AG08396 (cell line): Measurements from ENCODE around the gene HABP2.
A peak's percentile ranks its signal among the peaks of the same experiment; 100 is the strongest.

Source experiments
- DNase-seq: peaks from one replicate; pipeline ENCODE4 v3.0.0; 2012; ENCODE audit warnings: low spot score, mixed read lengths

HABP2 gene

GRCh38 chr10:113557903-113558321 lies 5.1 kb downstream of the HABP2 start:
- no peak for DNase-seq

GRCh38 chr10:113560071-113560470 lies 7.2 kb downstream of the HABP2 start:
- DNase-seq: no peak

- no peak for DNase-seq
Observed at GRCh38 chr10:113561214-113561613, 8.4 kb downstream of the HABP2 start.

GRCh38 chr10:113562069-113562468 lies 9.2 kb downstream of the HABP2 start:
- DNase-seq: no peak

GRCh38 chr10:113562704-113563103 lies 9.9 kb downstream of the HABP2 start:
- no peak for DNase-seq

GRCh38 chr10:113563306-113564088 lies 10.6 kb downstream of the HABP2 start:
- DNase-seq: peak; percentile 87

GRCh38 chr10:113565364-113565763 lies 12.5 kb downstream of the HABP2 start:
- no peak for DNase-seq

GRCh38 chr10:113566888-113567287 lies 14.0 kb downstream of the HABP2 start:
- DNase-seq: no peak

GRCh38 chr10:113569576-113569975 lies 16.7 kb downstream of the HABP2 start:
- DNase-seq: no peak

- no peak for DNase-seq
Observed at GRCh38 chr10:113572520-113573290, 19.9 kb downstream of the HABP2 start.

- no peak for DNase-seq
Observed at GRCh38 chr10:113573368-113573767, 20.5 kb downstream of the HABP2 start.

GRCh38 chr10:113576852-113577251 lies 24.0 kb downstream of the HABP2 start:
- DNase-seq: peak; percentile 19

GRCh38 chr10:113578773-113579172 lies 25.9 kb downstream of the HABP2 start:
- DNase-seq: no peak

- DNase-seq: no peak
Observed at GRCh38 chr10:113581092-113581491, 28.2 kb downstream of the HABP2 start.

GRCh38 chr10:113583571-113583970 lies 30.7 kb downstream of the HABP2 start:
- no peak for DNase-seq

- no peak for DNase-seq
Observed at GRCh38 chr10:113585949-113586348, 33.1 kb downstream of the HABP2 start.

GRCh38 chr10:113589201-113589770 lies 36.4 kb downstream of the HABP2 start:
- DNase-seq: no peak

- no peak for DNase-seq
Observed at GRCh38 chr10:113590581-113590980, 37.7 kb downstream of the HABP2 start.

- DNase-seq: no peak
Observed at GRCh38 chr10:113592380-113592779, 39.5 kb downstream of the HABP2 start.

- DNase-seq: no peak
Observed at GRCh38 chr10:113594652-113595051, 41.8 kb downstream of the HABP2 start.

- no peak for DNase-seq
Observed at GRCh38 chr10:113600569-113600968, 47.7 kb downstream of the HABP2 start.

GRCh38 chr10:113603057-113603777 lies 50.4 kb downstream of the HABP2 start:
- DNase-seq: no peak
